H1 (cell line): ENCODE data around the gene QSOX1. TPM values are rescaled to one million over a fixed set of nuclear protein-coding genes. Genes with fewer than 3 reads are reported as not detected.

ENCODE experiments used
- CTCF ChIA-PET: fragments of 300-600 bp; sonication (Branson Sonifier 250); formaldehyde crosslinking; loops from one replicate; lab custom pipeline; 2021; ENCODE audit not compliant: partially characterized antibody; lab: Charles Lee
- POLR2A ChIA-PET: fragments of 300-600 bp; sonication (Branson Sonifier 250); formaldehyde crosslinking; loops from one replicate; lab custom pipeline; 2021; ENCODE audit warnings: inconsistent platforms; ENCODE audit not compliant: partially characterized antibody; lab: Charles Lee
- DNase-seq, 2 experiments: peaks; one replicate each; pipeline versions ENCODE4 v3.0.0 to v3.0.0-alpha.2; 2010 to 2022; ENCODE audit warnings: low spot score in 2 of 2, low read depth in 1 of 2, mixed read lengths in 1 of 2
- FAIRE-seq: peaks from 2 replicates; lab custom pipeline; 2011; peaks lifted over from hg19 to GRCh38; lab: Jason Lieb, UNC
- H2AFZ ChIP-seq: 2 replicates; pipeline ENCODE4 v1.8.1; 2012; ENCODE audit warnings: low read length, inconsistent platforms
- H2AK5ac ChIP-seq: 2 replicates; pipeline ENCODE4 v1.6.1; 2013; ENCODE audit warnings: low read depth, low read length
- H2BK120ac ChIP-seq: replicated peaks from 2 replicates; pipeline ENCODE3; 2013; ENCODE audit warnings: low read depth, low read length, inconsistent platforms
- H2BK12ac ChIP-seq: 2 replicates; pipeline ENCODE4 v1.6.1; 2013; ENCODE audit warnings: low read depth, low read length
- H2BK15ac ChIP-seq: 2 replicates; pipeline ENCODE4 v1.6.1; 2013; ENCODE audit warnings: low read length
- H2BK20ac ChIP-seq: 2 replicates; pipeline ENCODE4 v1.6.1; 2013; ENCODE audit warnings: low read length
- H2BK5ac ChIP-seq: 2 replicates; pipeline ENCODE4 v1.6.1; 2013; ENCODE audit warnings: low read depth, low read length
- H3K14ac ChIP-seq: 2 replicates; pipeline ENCODE4 v1.6.1; 2013; ENCODE audit warnings: inconsistent platforms; ENCODE audit not compliant: insufficient read length
- H3K18ac ChIP-seq: 2 replicates; pipeline ENCODE4 v1.6.1; 2013; ENCODE audit warnings: low read length; ENCODE audit errors: extremely low read depth
- H3K23ac ChIP-seq: 2 replicates; pipeline ENCODE4 v1.6.1; 2013; ENCODE audit warnings: inconsistent platforms; ENCODE audit not compliant: insufficient read length
- H3K23me2 ChIP-seq: 2 replicates; pipeline ENCODE4 v1.6.1; 2013; ENCODE audit warnings: low read depth, low read length
- H3K27ac ChIP-seq: 2 replicates; pipeline ENCODE4 v1.6.1; 2011; ENCODE audit warnings: low read depth, low read length, inconsistent platforms
- H3K27me3 ChIP-seq, 4 experiments: replicated peaks in 1 of 4; 1 replicate in 1 of 4; 2 replicates in 3 of 4; pipeline versions ENCODE4 v1.6.1 to v1.8.1; 2011 to 2013; ENCODE audit warnings: low read length in 3 of 4, mild to moderate bottlenecking in 3 of 4, inconsistent platforms in 2 of 4, mixed read lengths in 2 of 4, moderate library complexity in 1 of 4; ENCODE audit not compliant: control insufficient read depth in 3 of 4, insufficient read depth in 3 of 4; ENCODE audit errors: extremely low read depth in 1 of 4
- H3K36me3 ChIP-seq, 4 experiments: 2 replicates each; pipeline versions ENCODE4 v1.6.1 to v1.8.1; 2011 to 2013; ENCODE audit warnings: mild to moderate bottlenecking in 4 of 4, low read length in 3 of 4, moderate library complexity in 2 of 4, control low read depth in 1 of 4, inconsistent platforms in 1 of 4; ENCODE audit not compliant: insufficient read depth in 4 of 4, control insufficient read depth in 2 of 4
- H3K4ac ChIP-seq: replicated peaks from 2 replicates; pipeline ENCODE3; 2013; ENCODE audit warnings: low read length, low read depth, mixed read lengths, inconsistent platforms; ENCODE audit not compliant: insufficient read length
- H3K4me1 ChIP-seq, 4 experiments: replicated peaks in 1 of 4; 1 replicate in 1 of 4; 2 replicates in 3 of 4; pipeline versions ENCODE4 v1.6.1 to v1.8.1; 2011 to 2013; ENCODE audit warnings: low read length in 3 of 4, inconsistent platforms in 2 of 4, mixed read lengths in 1 of 4; ENCODE audit not compliant: insufficient read depth in 4 of 4, control insufficient read depth in 3 of 4
- H3K4me2 ChIP-seq, 2 experiments: 2 replicates each; pipeline versions ENCODE4 v1.6.1 to v1.8.1; 2011 to 2013; ENCODE audit warnings: low read depth in 2 of 2, low read length in 2 of 2, control low read depth in 1 of 2, inconsistent platforms in 1 of 2, mild to moderate bottlenecking in 1 of 2; ENCODE audit not compliant: insufficient read depth in 1 of 2
- H3K4me3 ChIP-seq, 4 experiments: fragments of 200-600, 300-600 bp in 1 of 4; sonication (generic), shearing (Covaris generic), sonication (Bioruptor Twin) in 1 of 4; 2 replicates each; pipeline versions ENCODE4 v1.5.1 to v1.8.1; 2011 to 2016; ENCODE audit warnings: low read length in 4 of 4, low read depth in 3 of 4, control low read depth in 2 of 4, inconsistent platforms in 2 of 4, mild to moderate bottlenecking in 2 of 4, mixed read lengths in 1 of 4, moderate library complexity in 1 of 4; ENCODE audit not compliant: insufficient read depth in 2 of 4; ENCODE audit errors: extremely low read depth in 1 of 4
- H3K56ac ChIP-seq: replicated peaks from 2 replicates; pipeline ENCODE3; 2013; ENCODE audit warnings: low read depth, mild to moderate bottlenecking, mixed read lengths, low read length, inconsistent platforms; ENCODE audit not compliant: insufficient read length
- H3K79me1 ChIP-seq: 2 replicates; pipeline ENCODE4 v1.6.1; 2013; ENCODE audit warnings: low read depth, low read length, control low read depth
- H3K79me2 ChIP-seq, 2 experiments: 2 replicates each; pipeline versions ENCODE4 v1.6.1 to v1.8.1; 2012 to 2013; ENCODE audit warnings: low read length in 2 of 2, mild to moderate bottlenecking in 2 of 2, inconsistent platforms in 1 of 2; ENCODE audit not compliant: insufficient read depth in 2 of 2, control insufficient read depth in 1 of 2
- H3K9ac ChIP-seq, 4 experiments: replicated peaks in 1 of 4; 1 replicate in 1 of 4; 2 replicates in 3 of 4; pipeline versions ENCODE4 v1.6.1 to v1.8.1; 2011 to 2013; ENCODE audit warnings: low read depth in 3 of 4, low read length in 3 of 4, control low read depth in 2 of 4, mild to moderate bottlenecking in 2 of 4, moderate library complexity in 2 of 4, inconsistent platforms in 1 of 4; ENCODE audit errors: extremely low read depth in 1 of 4
- H3K9me3 ChIP-seq, 2 experiments: 2 replicates each; pipeline versions ENCODE4 v1.6.1 to v1.8.1; 2012 to 2013; ENCODE audit warnings: mild to moderate bottlenecking in 2 of 2, moderate library complexity in 2 of 2, control low read depth in 1 of 2, inconsistent platforms in 1 of 2, low read depth in 1 of 2, low read length in 1 of 2, mixed read lengths in 1 of 2; ENCODE audit not compliant: insufficient read depth in 2 of 2
- H4K20me1 ChIP-seq, 2 experiments: replicated peaks in 1 of 2; 2 replicates each; pipeline versions ENCODE3 to v1.8.1; 2011 to 2013; ENCODE audit warnings: inconsistent platforms in 2 of 2, low read length in 2 of 2, mild to moderate bottlenecking in 1 of 2; ENCODE audit not compliant: insufficient read depth in 2 of 2, control insufficient read depth in 1 of 2
- H4K5ac ChIP-seq: 2 replicates; pipeline ENCODE4 v1.6.1; 2013; ENCODE audit warnings: low read length, low read depth, mixed read lengths, inconsistent platforms; ENCODE audit not compliant: insufficient read length
- H4K8ac ChIP-seq: 2 replicates; pipeline ENCODE4 v1.8.0; 2013; ENCODE audit warnings: mild to moderate bottlenecking, moderate library complexity, low read length, inconsistent platforms; ENCODE audit not compliant: insufficient read depth; ENCODE audit errors: extremely low read depth
- H4K91ac ChIP-seq: replicated peaks from 2 replicates; pipeline ENCODE3; 2013; ENCODE audit warnings: low read length, mixed read lengths, inconsistent platforms; ENCODE audit not compliant: insufficient read length
- CBX5 ChIP-seq: fragments of 300-800, 300-1000 bp; sonication (generic); IDR thresholded peaks from 2 replicates; pipeline ENCODE4 v1.7.1; 2016; ENCODE audit warnings: antibody characterized with exemption, low read length, low read depth
- CEBPB ChIP-seq: IDR thresholded peaks from 2 replicates; pipeline ENCODE4 v1.6.1; 2012; ENCODE audit warnings: low read depth, low read length
- CREB1 ChIP-seq: IDR thresholded peaks from 2 replicates; pipeline ENCODE4 v1.6.1; 2012; ENCODE audit warnings: inconsistent platforms
- JUN ChIP-seq: IDR thresholded peaks from 2 replicates; pipeline ENCODE4 v1.6.1; 2011; ENCODE audit warnings: low read depth, mild to moderate bottlenecking, improper control_type of control experiment, low read length
- PHF8 ChIP-seq: fragments of 200-600 bp; sonication (generic); conservative IDR thresholded peaks from 2 replicates; pipeline ENCODE4 v1.7.1; 2012; ENCODE audit warnings: low read depth, mild to moderate bottlenecking, inconsistent platforms, low read length, moderate library complexity
- SIRT6 ChIP-seq: IDR thresholded peaks from one replicate; pipeline ENCODE4 v1.7.1; 2012; ENCODE audit warnings: low read length, inconsistent platforms
- SIX5 ChIP-seq: IDR thresholded peaks from 2 replicates; pipeline ENCODE4 v1.6.1; 2011; ENCODE audit warnings: mild to moderate bottlenecking, low read depth, low read length
- TAF1 ChIP-seq: IDR thresholded peaks from 2 replicates; pipeline ENCODE4 v1.6.1; 2011; ENCODE audit warnings: mild to moderate bottlenecking, low read depth, low read length
- YY1 ChIP-seq: IDR thresholded peaks from 2 replicates; pipeline ENCODE4 v1.6.1; 2011; ENCODE audit warnings: low read depth, mild to moderate bottlenecking, low read length
- WGBS, 2 experiments: shearing (Covaris generic) in 1 of 2; methylation state at CpG; one replicate each; pipeline versions ENCODE4 v1.1.6 to v1.1.7; 2013 to 2015; ENCODE audit warnings: low lambda C conversion rate in 2 of 2, mixed read lengths in 2 of 2, inconsistent platforms in 1 of 2, low coverage in 1 of 2, missing lambda C conversion rate in 1 of 2; ENCODE audit not compliant: insufficient replicate concordance in 2 of 2, insufficient coverage in 1 of 2, insufficient read length in 1 of 2; ENCODE audit errors: extremely low coverage in 1 of 2, missing lambda C conversion rate in 1 of 2; 5-methylcytosine and 5-hydroxymethylcytosine counted together
- polyA plus RNA-seq, 7 experiments: library from polyadenylated mRNA; depleted of rRNA in 3 of 7; stranded (reverse) in 5 of 7; unstranded in 2 of 7; fragments of >200 nt in 5 of 7; fragments of 200-250 nt in 2 of 7; gene quantifications; 1 replicate in 5 of 7; 2 replicates in 1 of 7; 4 replicates in 1 of 7; pipeline versions ENCODE4 v1.2.1 to v1.2.3, GENCODE V29; 2011 to 2013; ENCODE audit warnings: missing spikeins in 2 of 7, mixed read lengths in 2 of 7
- total RNA-seq: library from RNA; stranded (reverse); fragmentation: NEBNext Ultra II Directional; extraction: Animal tissue kit (Norgen Biotek cat#: 25700); gene quantifications from 2 replicates; pipeline ENCODE4 v1.2.1, GENCODE V29; 2021

Gene QSOX1
- total and polyA plus RNA-seq, 2 of the 8 experiments (the other 6 are each of a cell fraction or from before 2014, with no cell fraction given), result 97.7 to 123 TPM

DNA sequence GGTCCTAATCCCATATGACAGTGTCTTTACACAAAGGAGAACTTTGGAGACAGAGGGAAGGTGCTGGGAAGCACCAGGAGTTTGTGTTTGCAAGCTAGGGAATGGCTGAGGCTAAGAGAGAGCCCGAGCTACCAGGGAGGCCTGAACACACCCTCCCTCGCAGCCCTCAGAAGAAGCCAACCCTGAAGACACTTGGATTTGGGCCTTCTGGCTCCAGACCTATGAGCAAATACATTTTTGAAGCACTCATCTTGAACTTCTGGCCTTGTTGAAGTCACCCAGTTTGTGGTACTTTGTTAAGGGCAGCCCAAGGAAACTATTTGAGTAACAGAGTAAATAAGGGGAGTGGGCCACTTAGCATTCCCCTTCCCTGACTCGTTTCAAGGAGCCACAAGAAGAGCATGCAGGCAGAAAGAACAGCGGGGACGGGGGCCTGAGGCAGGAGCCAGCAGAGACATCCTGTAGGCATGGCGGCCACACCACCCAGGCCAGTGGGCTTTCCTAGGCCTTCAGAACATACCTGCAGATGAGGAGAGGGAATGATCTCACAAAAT is 13.2 kb upstream of the QSOX1 start:
- no peak overlapping the region for H3K9ac ChIP-seq
- no peak overlapping the region for H2BK12ac ChIP-seq
- CTCF ChIA-PET, result interaction anchor here (0.7 to 1.2 kb wide), 2 partner anchors 8 to 13 kb away, joined by 3 to 4 read pairs; no protein-coding TSS in a partner anchor
- H3K56ac ChIP-seq, result no peak overlapping the region
- no peaks in the 10 kb centered on the region for H3K79me1 ChIP-seq
- no peak overlapping the region for H4K91ac ChIP-seq
- H3K36me3 ChIP-seq, result no peaks in the 10 kb centered on the region
- no peak overlapping the region for H3K14ac ChIP-seq
- no peaks in the 10 kb centered on the region for H3K4me1 ChIP-seq
- FAIRE-seq (no peak), DNase-seq (no peak)
- no peak overlapping the region for H2AK5ac ChIP-seq
- no peak overlapping the region for H2BK15ac ChIP-seq
- no peak overlapping the region for H3K4me2 ChIP-seq
- H2BK5ac ChIP-seq, result no peak overlapping the region
- no peak overlapping the region for H3K27ac ChIP-seq
- H4K5ac ChIP-seq, result no peak overlapping the region
- H4K8ac ChIP-seq, result no peak overlapping the region
- POLR2A ChIA-PET, result no interaction called here
- H3K79me2 ChIP-seq, result no peaks in the 10 kb centered on the region
- H3K18ac ChIP-seq, result no peak overlapping the region
- no peak overlapping the region for H3K4me3 ChIP-seq
- no peaks in the 10 kb centered on the region for H3K23me2 ChIP-seq
- H2AFZ ChIP-seq, result no peak overlapping the region
- no peak overlapping the region for H3K23ac ChIP-seq
- H3K9me3 ChIP-seq, result no peaks in the 10 kb centered on the region
- H3K4ac ChIP-seq, result no peak overlapping the region
- TF ChIP-seq CEBPB (no peak), CBX5 (no peak), YY1 (no peak), SIX5 (no peak), TAF1 (no peak), CREB1 (no peak), JUN (no peak), SIRT6 (no peak), PHF8 (no peak)
- TF ChIP-seq, all 59 proteins: peak for 0
- H2BK20ac ChIP-seq, result no peak overlapping the region
- no peaks in the 10 kb centered on the region for H3K27me3 ChIP-seq
- H2BK120ac ChIP-seq, result no peak overlapping the region
- H4K20me1 ChIP-seq, result no peaks in the 10 kb centered on the region
- WGBS, 2 experiments, result 85% methylated on average over 6 of the region's 6 CpGs; no CpG with 5 or more reads in 1 of the 2 experiments
